Daoy (cell line): ENCODE data around the gene ICAM1. TPM values are rescaled to one million over a fixed set of nuclear protein-coding genes. Genes with fewer than 3 reads are reported as not detected.
A peak's percentile ranks its signal among the peaks of the same experiment; 100 is the strongest.
"Not testable (repeated sequence)": the region's sequence is repeated elsewhere in the genome, so short reads cannot be mapped to it uniquely, and the experiment has no call there.

ENCODE experiments used
- DNase-seq: peaks from one replicate; pipeline ENCODE4 v3.0.0-alpha.2; 2015; ENCODE audit warnings: low read depth
- total RNA-seq: library from RNA; depleted of rRNA; stranded (reverse); fragments of >200 nt; shearing (Covaris generic); gene quantifications from 2 replicates; pipeline ENCODE4 v1.2.3, GENCODE V29; 2014; rRNA removed

ICAM1 gene, protein sequence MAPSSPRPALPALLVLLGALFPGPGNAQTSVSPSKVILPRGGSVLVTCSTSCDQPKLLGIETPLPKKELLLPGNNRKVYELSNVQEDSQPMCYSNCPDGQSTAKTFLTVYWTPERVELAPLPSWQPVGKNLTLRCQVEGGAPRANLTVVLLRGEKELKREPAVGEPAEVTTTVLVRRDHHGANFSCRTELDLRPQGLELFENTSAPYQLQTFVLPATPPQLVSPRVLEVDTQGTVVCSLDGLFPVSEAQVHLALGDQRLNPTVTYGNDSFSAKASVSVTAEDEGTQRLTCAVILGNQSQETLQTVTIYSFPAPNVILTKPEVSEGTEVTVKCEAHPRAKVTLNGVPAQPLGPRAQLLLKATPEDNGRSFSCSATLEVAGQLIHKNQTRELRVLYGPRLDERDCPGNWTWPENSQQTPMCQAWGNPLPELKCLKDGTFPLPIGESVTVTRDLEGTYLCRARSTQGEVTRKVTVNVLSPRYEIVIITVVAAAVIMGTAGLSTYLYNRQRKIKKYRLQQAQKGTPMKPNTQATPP
- 85.8 and 86.7 TPM in 2 replicates for total RNA-seq

DNA sequence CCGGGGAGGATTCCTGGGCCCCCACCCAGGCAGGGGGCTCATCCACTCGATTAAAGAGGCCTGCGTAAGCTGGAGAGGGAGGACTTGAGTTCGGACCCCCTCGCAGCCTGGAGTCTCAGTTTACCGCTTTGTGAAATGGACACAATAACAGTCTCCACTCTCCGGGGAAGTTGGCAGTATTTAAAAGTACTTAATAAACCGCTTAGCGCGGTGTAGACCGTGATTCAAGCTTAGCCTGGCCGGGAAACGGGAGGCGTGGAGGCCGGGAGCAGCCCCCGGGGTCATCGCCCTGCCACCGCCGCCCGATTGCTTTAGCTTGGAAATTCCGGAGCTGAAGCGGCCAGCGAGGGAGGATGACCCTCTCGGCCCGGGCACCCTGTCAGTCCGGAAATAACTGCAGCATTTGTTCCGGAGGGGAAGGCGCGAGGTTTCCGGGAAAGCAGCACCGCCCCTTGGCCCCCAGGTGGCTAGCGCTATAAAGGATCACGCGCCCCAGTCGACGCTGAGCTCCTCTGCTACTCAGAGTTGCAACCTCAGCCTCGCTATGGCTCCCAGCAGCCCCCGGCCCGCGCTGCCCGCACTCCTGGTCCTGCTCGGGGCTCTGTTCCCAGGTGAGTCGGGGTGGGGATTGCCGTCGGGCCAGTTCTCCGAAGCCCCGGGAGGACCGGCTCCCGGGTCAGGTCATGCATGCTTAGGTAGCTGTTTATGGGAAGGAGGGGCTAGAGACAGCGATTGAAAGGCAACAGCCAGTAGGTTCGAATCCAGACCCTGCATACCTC is at the start of gene ICAM1:
Gene ICAM1 (plus strand): TSS at position 505 of the 779 bp plus-strand sequence. CDS start 40 bp downstream, at position 545.
- DNase-seq, result peak; percentile 89

DNA sequence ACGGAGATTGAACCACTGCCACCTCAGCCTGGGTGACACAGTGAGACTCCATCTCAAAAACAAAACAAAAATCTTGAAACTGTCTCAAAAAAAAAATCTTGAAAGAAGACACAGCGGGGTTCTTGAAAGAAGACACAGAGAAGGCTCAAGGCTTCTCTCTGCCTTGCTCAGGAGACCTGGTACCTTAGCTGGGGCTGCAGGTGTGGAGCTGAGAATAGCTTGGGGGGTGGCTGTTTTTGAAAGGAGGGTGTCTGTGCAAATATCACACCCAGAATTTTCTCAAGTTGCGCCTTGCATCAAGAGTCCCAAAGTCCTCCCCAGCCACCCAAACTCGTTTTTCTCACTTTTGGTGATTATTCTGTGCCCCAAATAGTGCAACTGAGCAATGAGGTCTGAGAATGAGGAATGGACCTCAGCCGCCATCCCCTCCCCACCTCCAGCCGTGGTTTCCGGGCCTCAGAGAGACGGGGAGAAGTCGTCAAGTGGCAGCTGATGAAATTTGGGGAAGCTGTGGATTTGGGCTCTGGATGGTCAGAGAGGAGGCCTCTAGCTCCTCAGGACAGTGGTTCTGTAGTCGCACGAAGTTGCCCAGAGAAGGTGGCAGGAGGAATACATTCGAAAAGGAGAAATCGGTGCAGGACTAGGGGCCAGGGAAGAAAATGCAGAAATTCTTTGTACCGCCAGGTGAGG is 48.6 kb upstream of the ICAM1 start:
- DNase-seq, result no peak

DNA sequence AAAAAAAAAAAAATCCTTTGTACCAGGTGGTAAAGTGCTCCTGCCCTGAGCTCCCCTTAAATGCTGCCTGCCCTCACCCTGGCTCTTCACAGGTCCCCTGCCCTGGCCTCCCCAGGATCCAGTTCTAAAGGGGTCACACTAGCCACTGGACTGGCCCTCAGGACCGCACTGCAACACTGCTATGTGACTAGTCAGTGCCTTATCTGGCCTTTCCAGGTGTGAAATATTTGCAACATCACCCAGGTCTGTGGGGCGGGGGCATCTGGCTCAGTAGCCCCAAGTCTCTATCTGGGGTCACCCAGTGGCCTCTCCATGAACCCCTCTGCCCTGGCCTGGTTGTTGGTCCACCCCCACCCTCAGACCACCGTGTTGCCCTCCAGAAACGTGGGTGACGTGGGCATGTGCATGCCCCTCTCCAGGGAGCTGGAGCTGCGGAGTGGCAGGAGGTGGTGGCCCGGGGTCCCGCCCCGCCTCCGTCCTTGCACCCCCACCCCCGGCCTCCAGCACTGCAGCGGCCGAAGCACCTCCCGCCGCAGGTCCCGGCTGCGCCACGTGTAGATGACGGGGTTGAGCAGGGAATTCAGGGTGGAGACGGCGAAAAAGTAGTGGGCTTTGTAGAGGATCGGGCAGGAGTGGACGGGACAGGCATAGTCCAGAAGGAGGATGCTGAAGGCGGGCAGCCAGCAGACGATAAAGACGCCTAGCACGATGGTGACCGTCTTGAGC is 47.3 kb upstream of the ICAM1 start:
- DNase-seq, result no peak

DNA sequence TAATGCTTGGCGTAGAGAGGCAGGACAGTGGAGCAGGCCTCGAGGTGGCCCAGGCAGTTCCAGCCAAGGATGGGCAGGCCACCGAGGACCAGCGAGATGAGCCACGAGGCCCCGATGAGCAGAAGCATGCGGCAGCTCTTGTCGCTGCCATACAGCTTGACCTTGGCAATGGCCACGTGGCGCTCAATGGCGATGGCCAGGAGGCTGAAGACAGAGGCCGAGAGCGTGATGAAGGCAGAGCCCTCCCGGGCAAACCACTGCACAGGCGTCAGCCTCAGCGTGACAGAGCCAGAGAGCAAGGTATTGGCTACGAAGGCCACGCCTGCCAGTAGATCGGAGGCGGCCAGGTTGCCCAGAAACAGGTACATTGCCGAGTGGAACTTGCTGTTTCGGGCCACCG is 46.6 kb upstream of the ICAM1 start:
- DNase-seq, result no peak

DNA sequence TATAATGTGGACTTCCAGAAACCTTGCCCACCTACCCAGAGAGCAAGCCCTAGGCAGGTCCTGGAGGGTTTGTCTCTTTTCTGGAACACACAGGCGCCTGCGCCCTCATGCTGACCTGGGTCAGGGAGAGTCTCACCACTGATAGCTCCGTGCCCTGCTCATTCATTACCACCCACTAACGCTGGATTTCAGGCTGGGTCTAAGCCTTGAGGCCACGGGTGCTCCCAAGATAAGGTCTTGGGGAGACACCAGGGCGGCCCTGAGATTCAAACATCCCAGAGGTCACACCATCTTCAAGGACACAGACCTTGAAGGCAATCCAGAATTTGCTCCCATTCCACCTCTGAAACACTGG is 44.9 kb upstream of the ICAM1 start:
- DNase-seq, result no peak

DNA sequence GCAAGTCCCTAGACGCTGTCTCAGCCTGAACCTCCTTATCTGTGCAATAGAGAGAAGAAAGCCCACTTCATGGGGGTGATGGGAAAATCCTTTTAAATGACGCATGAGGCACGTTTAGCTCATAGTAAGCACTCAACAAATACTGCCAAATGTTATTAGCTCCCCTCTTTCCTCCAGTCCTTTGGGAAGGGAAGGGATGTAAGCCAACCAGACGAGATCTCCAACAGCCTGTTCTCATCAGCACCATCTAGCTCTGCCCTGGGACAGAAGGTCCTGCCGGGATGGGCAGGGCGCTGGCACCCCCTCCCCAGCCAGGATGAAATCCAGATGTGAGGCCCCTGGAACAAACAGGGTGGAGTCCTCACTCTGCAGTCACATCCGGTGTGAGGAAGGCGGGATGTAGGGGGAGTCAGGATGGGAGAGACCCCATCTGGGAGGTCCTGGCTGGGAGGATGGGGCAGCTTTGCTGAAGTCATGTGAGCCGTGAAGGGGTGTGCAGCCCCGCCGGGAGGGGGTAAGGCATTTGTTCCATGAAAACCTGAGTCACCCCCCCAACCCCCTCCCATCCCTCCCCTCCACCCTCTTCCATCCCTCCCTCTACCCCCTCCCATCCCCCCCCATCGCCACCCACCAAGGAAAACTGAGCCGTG is 44.4 kb upstream of the ICAM1 start:
- no peak for DNase-seq

DNA sequence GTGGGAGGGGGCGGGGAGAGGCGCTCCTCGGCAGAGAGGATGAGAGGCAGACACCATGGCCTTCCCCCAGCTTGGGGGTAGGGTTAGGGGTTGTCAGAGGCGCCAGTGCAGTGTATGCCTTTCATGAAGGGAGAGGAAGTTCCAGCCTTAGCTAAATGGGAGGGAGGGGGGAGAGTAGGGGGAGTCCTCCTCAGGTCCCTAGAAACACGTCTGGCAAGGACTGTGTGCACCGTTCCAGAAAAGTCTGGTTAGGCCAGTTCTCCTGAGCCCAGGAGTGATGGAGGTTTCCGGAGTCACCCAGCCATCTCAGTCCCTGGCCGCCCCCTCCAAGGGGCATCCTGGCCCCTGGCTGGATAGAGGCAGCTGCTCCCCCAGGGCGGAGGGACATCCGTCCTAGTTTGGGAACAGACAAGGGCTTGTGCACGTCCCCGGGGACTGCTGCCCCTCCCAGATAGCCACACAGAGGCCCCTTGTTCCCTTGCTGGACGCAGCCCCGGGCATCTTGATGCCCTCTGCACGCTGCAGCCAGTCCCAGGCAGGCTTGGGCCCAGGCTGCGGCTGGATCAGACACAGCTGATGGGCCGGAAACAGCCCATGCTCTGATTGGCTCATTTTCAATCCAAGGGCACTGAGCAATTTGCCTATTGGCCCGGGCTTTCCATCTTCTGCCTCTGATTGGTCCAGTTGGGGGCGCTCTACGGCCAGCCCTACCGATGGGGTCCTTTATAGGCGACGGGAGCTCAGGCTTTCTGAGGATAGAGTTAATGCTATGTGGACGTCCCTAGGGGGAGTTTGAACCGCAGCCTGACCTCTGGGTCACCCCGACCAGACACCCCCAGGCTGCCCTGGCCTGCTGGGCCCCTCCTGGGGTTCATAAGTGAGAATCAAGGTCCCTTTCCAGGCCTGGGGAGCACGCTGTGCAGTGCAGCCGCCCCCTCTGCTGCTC is 43.6 kb upstream of the ICAM1 start:
- no peak for DNase-seq

DNA sequence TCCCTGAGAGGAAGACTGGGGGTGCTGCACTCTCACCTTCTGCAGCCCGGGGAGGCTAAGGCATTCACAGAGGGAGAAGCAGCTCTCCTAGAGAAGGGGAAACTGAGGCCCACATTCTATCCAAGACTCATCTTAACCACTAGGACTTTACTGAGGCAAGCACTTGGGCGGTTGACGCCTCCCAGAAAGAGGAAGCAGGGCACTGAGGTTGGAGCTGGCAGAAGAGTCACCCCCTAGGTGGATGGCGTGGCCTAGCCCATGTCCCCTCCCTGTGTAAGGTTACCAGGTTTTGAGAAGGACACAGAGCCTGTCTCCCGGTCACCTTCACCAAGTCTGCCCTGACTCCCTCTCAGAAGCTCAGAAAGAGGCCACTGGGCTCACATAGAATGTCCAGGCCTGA is 42.5 kb upstream of the ICAM1 start:
- DNase-seq, result no peak

DNA sequence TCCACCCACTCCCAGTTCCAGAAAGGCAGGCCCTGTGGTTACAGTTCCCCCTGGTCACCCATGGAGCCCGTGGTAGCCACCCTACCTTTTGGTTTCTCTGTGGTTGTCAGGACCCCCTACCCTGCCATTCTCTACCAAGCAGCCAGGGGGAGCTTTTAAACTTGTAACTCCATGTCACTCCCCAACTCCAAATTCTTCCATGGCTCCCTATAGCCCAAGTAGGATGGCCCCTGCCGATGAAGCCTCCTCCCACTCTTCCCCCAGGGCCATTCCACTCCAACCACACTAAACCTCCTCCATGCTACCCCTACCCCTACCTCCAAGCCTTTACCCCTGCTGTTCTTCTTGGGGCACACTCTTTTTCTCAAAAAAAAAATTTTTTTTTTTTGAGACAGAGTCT is 42.0 kb upstream of the ICAM1 start:
- DNase-seq, result no peak

DNA sequence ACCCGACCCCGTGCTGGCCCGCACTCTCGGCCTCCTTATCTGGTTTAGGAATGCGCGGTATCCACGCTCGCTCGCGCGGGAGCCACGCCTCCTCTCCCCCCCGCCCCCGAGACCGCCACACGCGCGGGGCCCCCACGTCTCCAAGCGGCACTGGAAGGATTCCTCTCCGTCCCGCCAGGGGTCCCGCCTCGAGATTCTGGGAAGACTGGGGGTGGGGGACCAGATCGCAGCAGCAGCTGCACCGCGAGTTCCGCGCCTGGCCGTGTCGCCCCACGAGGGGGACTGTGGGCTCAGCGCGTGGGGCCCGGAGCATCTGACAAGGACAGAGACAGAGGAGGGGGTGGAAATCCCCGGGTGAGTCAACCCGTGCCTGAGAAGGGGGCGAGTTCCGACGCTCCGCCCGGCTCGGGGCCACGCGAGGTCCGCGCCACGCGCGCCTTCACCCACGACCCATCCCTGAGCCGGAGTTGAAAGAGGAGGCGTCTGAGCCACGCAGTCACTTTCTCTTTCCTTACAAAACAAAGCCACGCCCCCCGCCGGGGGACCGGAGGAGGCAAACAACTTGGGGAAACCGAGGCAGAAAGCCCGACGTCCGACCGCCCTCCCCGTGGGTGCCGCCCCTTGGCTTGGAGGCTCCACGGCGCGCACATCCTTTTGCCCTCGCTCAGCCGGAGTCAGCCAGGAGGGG is 40.6 kb upstream of the ICAM1 start:
- DNase-seq, result no peak

DNA sequence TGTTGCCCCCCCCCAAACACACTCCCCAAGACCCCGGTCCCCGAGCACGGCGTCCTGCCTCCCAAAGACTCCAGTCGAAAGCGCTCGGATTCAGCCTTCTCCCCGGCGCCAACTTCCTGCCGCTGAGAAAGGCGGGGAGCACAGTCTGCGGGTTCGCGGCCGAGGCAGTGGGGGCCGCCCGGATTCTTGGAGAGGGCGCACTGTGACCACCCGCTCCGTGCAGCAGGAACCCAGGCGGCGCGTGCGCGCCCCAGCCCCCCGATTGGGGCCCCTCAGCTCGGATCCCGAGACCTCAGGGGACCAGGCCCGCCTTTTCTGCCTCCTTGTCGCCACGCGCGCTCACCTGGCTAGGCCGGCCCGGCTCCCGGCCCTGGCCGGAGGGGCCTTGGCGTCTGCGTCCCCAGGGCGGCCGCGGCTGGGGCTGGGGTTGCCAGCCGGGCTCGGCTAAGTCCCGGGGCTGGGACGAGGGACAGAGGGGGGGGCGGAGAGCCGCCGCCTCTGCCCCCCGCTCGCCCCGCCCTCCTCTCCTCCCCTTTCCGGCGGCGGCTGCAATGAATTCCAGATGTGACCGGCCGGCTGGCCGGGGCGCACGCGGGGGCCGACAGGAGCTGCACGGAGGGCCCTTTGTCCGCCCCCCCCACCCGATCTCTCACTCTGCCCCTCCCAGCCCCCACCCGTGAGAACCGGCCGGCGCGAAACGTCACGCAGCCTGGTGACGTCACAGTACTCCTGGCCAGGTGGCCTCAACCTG is 39.9 kb upstream of the ICAM1 start, which contains the start of gene S1PR2:
Gene S1PR2 (minus strand): TSS at position 471 of the 751 bp plus-strand sequence. CDS start 6,426 bp downstream, outside the sequence.
- peak; percentile 85 for DNase-seq

DNA sequence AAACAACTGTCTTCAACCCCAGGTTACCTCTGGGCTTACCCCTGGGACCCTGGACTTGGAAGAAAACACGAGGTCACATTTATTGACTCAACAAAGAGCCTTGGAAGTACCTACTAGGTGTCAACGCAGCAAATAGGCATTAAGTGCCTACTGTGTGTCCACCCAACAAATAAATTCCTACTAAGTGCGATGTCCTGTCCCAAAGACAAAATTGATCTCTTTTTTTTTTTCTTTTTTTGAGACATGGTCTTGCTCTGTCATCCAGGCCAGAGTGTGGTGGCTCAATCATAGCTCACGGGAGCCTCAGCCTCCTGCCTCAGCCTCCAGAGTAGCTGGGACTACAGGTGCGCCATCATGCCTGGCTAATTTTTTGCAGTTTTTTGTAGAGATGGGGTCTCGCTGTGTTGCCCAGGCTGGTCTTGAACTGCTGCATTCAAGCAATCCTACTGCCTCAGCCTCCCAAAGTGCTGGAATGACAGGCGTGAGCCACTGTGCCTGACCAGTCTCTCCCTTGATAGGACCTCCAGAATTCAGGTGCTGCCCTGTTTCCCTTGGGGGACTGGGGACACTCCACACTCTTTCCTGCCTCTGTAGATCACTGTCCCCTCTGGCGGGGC is 39.2 kb upstream of the ICAM1 start:
- DNase-seq, result no peak

DNA sequence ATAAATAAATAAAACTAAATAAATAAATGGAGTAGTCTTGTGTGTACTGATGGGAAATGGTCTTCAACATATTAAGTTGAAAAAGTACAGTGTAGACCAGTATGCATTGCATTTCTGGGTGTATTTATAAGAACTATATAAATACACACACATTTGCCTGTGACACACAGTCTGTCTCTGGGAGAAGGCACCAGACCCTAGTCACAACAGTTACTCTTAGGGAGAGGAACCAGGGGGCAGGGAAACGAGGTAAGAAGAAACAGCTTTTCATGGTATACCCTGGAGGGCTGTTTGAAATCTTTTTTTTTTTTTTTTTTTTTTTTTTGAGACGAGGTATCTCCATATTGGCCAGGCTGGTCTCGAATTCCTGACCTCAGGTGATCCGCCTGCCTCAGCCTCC is 37.0 kb upstream of the ICAM1 start:
- DNase-seq, result no peak

DNA sequence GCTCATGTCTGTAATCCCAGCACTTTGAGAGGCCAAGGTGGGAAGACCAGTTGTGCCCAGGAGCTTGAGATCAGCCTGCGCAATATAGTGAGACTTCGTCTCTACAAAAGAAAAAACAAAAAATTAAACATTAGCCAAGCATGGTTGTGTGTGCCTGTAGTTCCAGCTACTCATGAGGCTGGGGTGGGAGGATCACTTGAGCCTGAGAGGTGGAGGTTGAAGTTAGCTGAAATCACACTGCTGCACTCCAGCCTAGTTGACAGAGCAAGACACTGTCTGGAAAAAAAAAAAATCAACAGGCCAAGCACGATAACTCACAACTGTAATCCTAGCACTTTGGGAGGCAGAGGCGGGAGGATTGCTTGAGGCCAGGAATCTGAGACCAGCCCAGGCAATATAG is 35.9 kb upstream of the ICAM1 start:
- DNase-seq, result no peak

DNA sequence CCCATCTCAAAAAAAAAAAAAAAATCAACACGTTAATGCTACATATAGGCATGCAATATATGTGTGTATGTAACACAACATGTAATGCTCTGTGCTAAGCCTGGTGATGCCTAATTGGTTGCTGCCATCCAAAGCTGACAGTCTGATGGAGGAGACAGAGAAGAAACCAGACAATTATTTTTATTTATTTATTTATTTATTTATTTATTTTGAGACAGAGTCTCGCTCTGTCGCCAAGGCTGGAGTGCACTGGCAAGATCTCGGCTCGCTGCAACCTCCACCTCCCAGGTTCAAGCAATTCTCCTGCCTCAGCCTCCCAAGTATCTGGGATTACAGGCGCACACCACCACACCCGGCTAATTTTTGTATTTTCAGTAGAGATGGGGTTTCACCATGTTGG is 35.5 kb upstream of the ICAM1 start:
- DNase-seq, result not testable (repeated sequence)

DNA sequence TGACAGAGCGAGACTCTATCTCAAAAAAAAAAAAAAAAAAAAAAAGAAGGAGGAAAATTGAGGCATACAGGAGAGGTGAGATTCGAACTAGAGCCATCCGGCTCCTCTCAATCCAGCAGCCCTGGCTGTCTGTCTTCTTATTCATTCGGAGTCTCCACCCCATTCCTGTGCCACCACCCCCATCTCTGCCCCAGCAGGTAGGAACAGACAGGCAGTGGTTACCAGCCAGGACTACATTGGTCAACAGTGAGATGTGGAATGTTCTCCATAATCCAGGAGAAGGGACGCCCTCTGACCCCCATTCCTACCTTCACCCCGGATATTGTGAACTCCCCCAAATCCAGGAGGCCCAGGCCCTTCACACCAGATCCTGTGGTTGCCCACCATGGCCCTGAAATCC is 33.2 kb upstream of the ICAM1 start:
- DNase-seq, result no peak

DNA sequence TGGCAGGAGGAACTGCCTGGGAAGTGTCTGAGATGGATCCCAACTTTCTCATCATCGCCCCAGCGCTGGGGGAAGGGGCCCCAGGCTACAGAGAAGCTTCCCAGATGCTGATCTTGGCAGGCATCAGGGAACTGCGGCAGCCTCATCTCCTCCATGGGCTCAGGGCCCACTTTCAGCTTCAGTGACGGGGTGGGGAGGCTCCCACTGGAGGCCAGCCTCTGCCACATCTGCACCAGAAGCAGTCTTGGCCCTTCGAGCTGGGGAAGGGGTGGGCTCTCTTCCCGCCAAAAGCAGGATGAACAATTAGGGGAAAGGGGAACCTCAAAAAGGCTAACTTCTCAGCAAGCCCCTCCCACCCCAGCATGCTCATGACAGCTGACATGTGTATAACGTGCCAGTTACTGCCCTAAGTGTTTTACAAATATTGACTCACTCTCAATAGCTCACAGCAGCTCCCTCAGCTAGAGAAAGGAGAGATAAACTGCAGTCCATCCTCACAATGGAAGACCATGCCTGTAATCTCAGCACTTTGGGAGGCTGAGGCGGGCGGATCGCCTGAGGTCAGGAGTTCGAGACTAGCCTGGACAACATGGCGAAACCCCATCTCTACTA is 32.6 kb upstream of the ICAM1 start:
- DNase-seq, result peak; percentile 78
